ENCODE data around the gene TNIP2.

GRCh38 chr4:2745516-2745915 is 10.6 kb downstream of the TNIP2 start:
- no peak for TF ChIP-seq CTCF (IDR thresholded peaks at IDR 0.05)
- TF ChIP-seq POLR2A (IDR thresholded peaks at IDR 0.05), result no peak

Data from lower leg skin (tissue), 3 donors.